HepG2 (cell line): ENCODE measurements around the gene SERINC2. TPM values are rescaled to one million over a fixed set of nuclear protein-coding genes. Genes with fewer than 3 reads are reported as not detected.
A peak's percentile ranks its signal among the peaks of the same experiment; 100 is the strongest.

Experiments used
- E2F1 ChIP-seq: sonication (generic); formaldehyde crosslinking; IDR thresholded peaks from 2 replicates; pipeline ENCODE4 v1.5.0; 2020; ENCODE audit warnings: missing genetic modification reagents
- ETS1 ChIP-seq: sonication (generic); formaldehyde crosslinking; IDR thresholded peaks from 2 replicates; pipeline ENCODE4 v1.4.0; 2020; ENCODE audit warnings: missing genetic modification reagents
- FOXO1 ChIP-seq: sonication (generic); formaldehyde crosslinking; IDR thresholded peaks from 2 replicates; pipeline ENCODE4 v1.4.0; 2020; ENCODE audit warnings: missing genetic modification reagents
- FOXP4 ChIP-seq: sonication (generic); formaldehyde crosslinking; IDR thresholded peaks from 2 replicates; pipeline ENCODE4 v1.4.0; 2020; ENCODE audit warnings: missing genetic modification reagents
- GRHL1 ChIP-seq: sonication (generic); formaldehyde crosslinking; conservative IDR thresholded peaks from 2 replicates; pipeline ENCODE4 v1.8.0; 2022; ENCODE audit warnings: missing genetic modification reagents
- HNF4A ChIP-seq: sonication (generic); formaldehyde crosslinking; IDR thresholded peaks from 2 replicates; pipeline ENCODE4 v1.4.0; 2020; ENCODE audit warnings: missing genetic modification reagents
- KMT2A ChIP-seq: sonication (generic); formaldehyde crosslinking; IDR thresholded peaks from 2 replicates; pipeline ENCODE4 v1.4.0; 2020; ENCODE audit warnings: missing genetic modification reagents
- KMT2B ChIP-seq: IDR thresholded peaks from 2 replicates; pipeline ENCODE4 v1.6.1; 2016; ENCODE audit warnings: missing genetic modification reagents, missing compliant biosample characterization
- MNT ChIP-seq: fragments of 450-650 bp; IDR thresholded peaks from 2 replicates; pipeline ENCODE4 v1.6.1; 2016
- NFE2 ChIP-seq: sonication (generic); formaldehyde crosslinking; IDR thresholded peaks from 2 replicates; pipeline ENCODE4 v1.4.0; 2020; ENCODE audit warnings: missing genetic modification reagents
- NFE2L1 ChIP-seq: sonication (generic); formaldehyde crosslinking; IDR thresholded peaks from 2 replicates; pipeline ENCODE4 v1.4.0; 2020; ENCODE audit warnings: missing genetic modification reagents, mild to moderate bottlenecking, borderline replicate concordance
- PRMT3 ChIP-seq: sonication (generic); formaldehyde crosslinking; IDR thresholded peaks from 2 replicates; pipeline ENCODE4 v1.8.1; 2022; ENCODE audit warnings: low read depth, mild to moderate bottlenecking, moderate library complexity, missing genetic modification reagents, borderline replicate concordance
- SP140L ChIP-seq: sonication (generic); formaldehyde crosslinking; IDR thresholded peaks from 2 replicates; pipeline ENCODE4 v1.4.0; 2020; ENCODE audit warnings: missing genetic modification reagents, borderline replicate concordance
- TMF1 ChIP-seq: sonication (generic); formaldehyde crosslinking; IDR thresholded peaks from 2 replicates; pipeline ENCODE4 v1.8.1; 2022; ENCODE audit warnings: low read depth, missing genetic modification reagents
- ZFX ChIP-seq: sonication (generic); formaldehyde crosslinking; IDR thresholded peaks from 2 replicates; pipeline ENCODE4 v1.4.0; 2020; ENCODE audit warnings: mild to moderate bottlenecking, low read depth, missing genetic modification reagents, moderate library complexity
- ZGPAT ChIP-seq: IDR thresholded peaks from 2 replicates; pipeline ENCODE4 v1.6.1; 2016; ENCODE audit warnings: mild to moderate bottlenecking
- ZNF17 ChIP-seq: sonication (generic); formaldehyde crosslinking; IDR thresholded peaks from 2 replicates; pipeline ENCODE4 v1.5.0; 2020; ENCODE audit warnings: mild to moderate bottlenecking, missing genetic modification reagents
- ZNF501 ChIP-seq: sonication (generic); formaldehyde crosslinking; IDR thresholded peaks from 2 replicates; pipeline ENCODE4 v1.5.1; 2020; ENCODE audit warnings: mild to moderate bottlenecking, moderate library complexity, missing genetic modification reagents
- ZNF670 ChIP-seq: sonication (generic); formaldehyde crosslinking; IDR thresholded peaks from 2 replicates; pipeline ENCODE4 v1.8.0; 2022; ENCODE audit warnings: mild to moderate bottlenecking, missing genetic modification reagents, borderline replicate concordance
- ZNF720 ChIP-seq: sonication (generic); formaldehyde crosslinking; IDR thresholded peaks from 2 replicates; pipeline ENCODE4 v1.4.0; 2020; ENCODE audit warnings: missing genetic modification reagents
- ZNF878 ChIP-seq: sonication (generic); formaldehyde crosslinking; IDR thresholded peaks from 2 replicates; pipeline ENCODE4 v1.8.1; 2023; ENCODE audit warnings: mild to moderate bottlenecking, missing genetic modification reagents, moderate library complexity
- polyA plus RNA-seq, 8 experiments: library from polyadenylated mRNA; depleted of rRNA in 3 of 8; stranded (reverse) in 7 of 8; unstranded in 1 of 8; fragments of >200 nt; fragmentation: Illumina TruSeq in 4 of 8; extraction: Trizol in 4 of 8; gene quantifications; 2 replicates each; pipeline versions ENCODE4 v1.2.1 to v1.2.3, GENCODE V29; 2011 to 2016; ENCODE audit warnings: low read depth in 4 of 8, missing spikeins in 1 of 8, mixed read lengths in 1 of 8; ENCODE audit not compliant: insufficient read depth in 1 of 8
- total RNA-seq, 5 experiments: library from RNA; depleted of rRNA; stranded (reverse); fragments of >200 nt; fragmentation: Illumina TruSeq; extraction: Trizol; gene quantifications; 2 replicates each; pipeline ENCODE4 v1.2.3, GENCODE V29; 2016; ENCODE audit warnings: low read depth in 1 of 5

SERINC2 gene
- total and polyA plus RNA-seq, 2 of the 13 experiments (the other 11 are each of a cell fraction or from before 2014, with no cell fraction given): 4.8 to 126 TPM

GRCh38 chr1:31441970-31442647 is 29.1 kb downstream of the SERINC2 start (continued):
- TF ChIP-seq MNT: no peak
- TF ChIP-seq NFE2 (CRISPR knock-in tag): no peak
- TF ChIP-seq GRHL1 (CRISPR knock-in tag): no peak
- no peak for TF ChIP-seq KMT2B (CRISPR knock-in tag)
- peak; percentile 55; the same call in 1 of the 2 replicates for TF ChIP-seq ZGPAT (CRISPR knock-in tag)
- no peak for TF ChIP-seq E2F1 (CRISPR knock-in tag)
- TF ChIP-seq NFE2L1 (CRISPR knock-in tag): no peak
- no peak for TF ChIP-seq ZNF720 (CRISPR knock-in tag)
- TF ChIP-seq ZNF17: no peak
- TF ChIP-seq FOXO1 (CRISPR knock-in tag): peak; percentile 82; the same call in 1 of the 2 replicates
- no peak for TF ChIP-seq ZNF878
- TF ChIP-seq ZFX (CRISPR knock-in tag): peak; percentile 59; the same call in 1 of the 2 replicates
- no peak for TF ChIP-seq TMF1 (CRISPR knock-in tag)
- no peak for TF ChIP-seq ETS1 (CRISPR knock-in tag)
- TF ChIP-seq ZNF501 (CRISPR knock-in tag): no peak
- no peak for TF ChIP-seq SP140L (CRISPR knock-in tag)
- peak; percentile 83 for TF ChIP-seq HNF4A (CRISPR knock-in tag)
- TF ChIP-seq ZNF670 (CRISPR knock-in tag): peak; percentile 82
- TF ChIP-seq PRMT3 (CRISPR knock-in tag): no peak
- 0 out of 2 replicates have a peak, but pooled peaks have one; percentile 24 for TF ChIP-seq KMT2A (CRISPR knock-in tag)
- TF ChIP-seq FOXP4: peak; percentile 62; the same call in 1 of the 2 replicates
